Prostate gland (tissue), 2 donors: Measurements from ENCODE around the gene S100A7A.

Source experiments
- POLR2A ChIP-seq: fragments of 450-650 bp; IDR thresholded peaks from one replicate; pipeline ENCODE4 v1.6.1; 2016; ENCODE audit warnings: antibody characterized with exemption, mild to moderate bottlenecking
- TF ChIP-seq, protein P1 (sequence below), 4 experiments: fragments of 200-600 bp in 2 of 4; fragments of 450-650 bp in 2 of 4; sonication (generic) in 2 of 4; IDR thresholded peaks; 1 replicate in 3 of 4; 2 replicates in 1 of 4; pipeline ENCODE4 v1.5.1; 2016 to 2019; ENCODE audit warnings: antibody characterized with exemption in 4 of 4, mild to moderate bottlenecking in 2 of 4, moderate library complexity in 2 of 4

GRCh38 chr1:153389401-153389800 is 26.9 kb upstream of the S100A7A start:
- TF ChIP-seq, protein P1, sequence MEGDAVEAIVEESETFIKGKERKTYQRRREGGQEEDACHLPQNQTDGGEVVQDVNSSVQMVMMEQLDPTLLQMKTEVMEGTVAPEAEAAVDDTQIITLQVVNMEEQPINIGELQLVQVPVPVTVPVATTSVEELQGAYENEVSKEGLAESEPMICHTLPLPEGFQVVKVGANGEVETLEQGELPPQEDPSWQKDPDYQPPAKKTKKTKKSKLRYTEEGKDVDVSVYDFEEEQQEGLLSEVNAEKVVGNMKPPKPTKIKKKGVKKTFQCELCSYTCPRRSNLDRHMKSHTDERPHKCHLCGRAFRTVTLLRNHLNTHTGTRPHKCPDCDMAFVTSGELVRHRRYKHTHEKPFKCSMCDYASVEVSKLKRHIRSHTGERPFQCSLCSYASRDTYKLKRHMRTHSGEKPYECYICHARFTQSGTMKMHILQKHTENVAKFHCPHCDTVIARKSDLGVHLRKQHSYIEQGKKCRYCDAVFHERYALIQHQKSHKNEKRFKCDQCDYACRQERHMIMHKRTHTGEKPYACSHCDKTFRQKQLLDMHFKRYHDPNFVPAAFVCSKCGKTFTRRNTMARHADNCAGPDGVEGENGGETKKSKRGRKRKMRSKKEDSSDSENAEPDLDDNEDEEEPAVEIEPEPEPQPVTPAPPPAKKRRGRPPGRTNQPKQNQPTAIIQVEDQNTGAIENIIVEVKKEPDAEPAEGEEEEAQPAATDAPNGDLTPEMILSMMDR (IDR thresholded peaks at IDR 0.05) = no peak
- no peak for TF ChIP-seq POLR2A
